ENCODE measurements around the gene PHGDH. TPM values are rescaled to one million over a fixed set of nuclear protein-coding genes. Genes with fewer than 3 reads are reported as not detected.

The PHGDH gene
- polyA plus RNA-seq, 1 donor (not counting 4 experiments of a cell fraction or from before 2014, with no cell fraction given), result 40.3 TPM

- DNase-seq (ENCODE audit: low read depth, low spot score), result no peak
- H4K20me1 ChIP-seq (ENCODE audit: control insufficient read depth, extremely low read depth, insufficient read depth, low read length), result no peaks in the 10 kb centered on the region
- H3K4me3 ChIP-seq (ENCODE audit: control insufficient read depth in 2 of 3, extremely low read depth in 1 of 3, insufficient read depth in 2 of 3, low read depth in 1 of 3, low read length in 3 of 3), result no peak overlapping the region
- H3K9me1 ChIP-seq (ENCODE audit: control insufficient read depth, extremely low read depth, insufficient read depth, low read length), result no peaks in the 10 kb centered on the region
- TF ChIP-seq EZH2 (IDR thresholded peaks at IDR 0.05; ENCODE audit: low read length) (no peak), CTCF (optimal IDR thresholded peaks at IDR 0.05 in 1 of 3, IDR thresholded peaks at IDR 0.05 in 1 of 3, conservative IDR thresholded peaks at IDR 0.05 in 1 of 3; ENCODE audit: extremely low read depth in 1 of 3, insufficient read depth in 2 of 3, low read length in 3 of 3) (no peak)
- H3K79me2 ChIP-seq (ENCODE audit: control insufficient read depth, insufficient read depth, low read length), result no peaks in the 10 kb centered on the region
- dilution Hi-C loops (cut with MboI; ENCODE audit: extremely low pct_ligation_motif_present, low sequenced_read_pairs), result no loop called here
- no peak overlapping the region for H3K4me2 ChIP-seq (ENCODE audit: control insufficient read depth, extremely low read depth, insufficient read depth, low read depth, low read length)
- no peak overlapping the region for H2AFZ ChIP-seq (ENCODE audit: control insufficient read depth, low read length)
- H3K9ac ChIP-seq (ENCODE audit: control insufficient read depth, extremely low read depth, insufficient read depth, low read length), result no peak overlapping the region
- H3K27ac ChIP-seq (ENCODE audit: control insufficient read depth, insufficient read depth, low read length), result no peak overlapping the region
- FAIRE-seq, result no peak
- H3K9me3 ChIP-seq (ENCODE audit: control insufficient read depth, low read depth, low read length), result no peaks in the 10 kb centered on the region
- peaks cover 7% of the 10 kb centered on the region for H3K4me1 ChIP-seq (ENCODE audit: control insufficient read depth, extremely low read depth, insufficient read depth, low read length)
- no peaks in the 10 kb centered on the region for H3K27me3 ChIP-seq (ENCODE audit: control insufficient read depth, extremely low read depth, insufficient read depth, low read length)
- H3K36me3 ChIP-seq (ENCODE audit: control insufficient read depth in 2 of 2, extremely low read depth in 1 of 2, insufficient read depth in 2 of 2, low read length in 2 of 2), result no peaks in the 10 kb centered on the region
Measured at GRCh38 chr1:119772298-119772697, 60.6 kb downstream of the PHGDH start.

DNA sequence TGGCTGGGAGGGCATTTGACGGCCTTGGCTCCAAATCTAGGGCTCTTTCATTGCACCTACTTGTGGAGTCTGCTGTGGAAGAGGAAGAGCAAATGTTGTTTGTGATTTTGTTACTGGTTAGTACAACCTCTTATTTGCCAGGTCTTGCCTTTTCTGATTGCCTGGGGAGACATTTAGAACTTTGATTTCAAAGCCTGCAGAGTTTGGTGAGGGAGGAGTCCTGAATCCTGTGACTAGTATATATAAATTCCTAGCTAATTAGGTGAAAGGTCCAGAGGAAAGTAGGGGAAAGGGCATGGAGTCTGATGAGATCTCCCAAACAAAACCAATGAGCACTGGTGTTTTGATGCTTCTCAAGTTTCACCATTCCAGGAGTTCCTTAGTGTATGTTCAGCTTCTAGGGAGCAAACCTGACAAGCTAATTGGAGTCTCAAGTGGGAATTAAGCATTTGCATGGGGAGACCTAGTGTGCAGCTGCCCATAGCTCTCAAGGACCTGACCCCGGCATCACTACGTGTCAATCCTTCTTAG lies 62.0 kb downstream of the PHGDH start:
- H3K9me1 ChIP-seq (ENCODE audit: control insufficient read depth, extremely low read depth, insufficient read depth, low read length), result no peaks in the 10 kb centered on the region
- dilution Hi-C loops (cut with MboI; ENCODE audit: extremely low pct_ligation_motif_present, low sequenced_read_pairs), result no loop called here
- H3K9me3 ChIP-seq (ENCODE audit: control insufficient read depth, low read depth, low read length), result no peaks in the 10 kb centered on the region
- H4K20me1 ChIP-seq (ENCODE audit: control insufficient read depth, extremely low read depth, insufficient read depth, low read length), result no peaks in the 10 kb centered on the region
- H3K36me3 ChIP-seq (ENCODE audit: control insufficient read depth in 2 of 2, extremely low read depth in 1 of 2, insufficient read depth in 2 of 2, low read length in 2 of 2), result no peaks in the 10 kb centered on the region
- no peak overlapping the region for H3K9ac ChIP-seq (ENCODE audit: control insufficient read depth, extremely low read depth, insufficient read depth, low read length)
- H3K4me1 ChIP-seq (ENCODE audit: control insufficient read depth, extremely low read depth, insufficient read depth, low read length), result peaks cover 7% of the 10 kb centered on the region
- no peak for TF ChIP-seq EZH2 (IDR thresholded peaks at IDR 0.05; ENCODE audit: low read length)
- TF ChIP-seq CTCF (optimal IDR thresholded peaks at IDR 0.05 in 1 of 3, IDR thresholded peaks at IDR 0.05 in 1 of 3, conservative IDR thresholded peaks at IDR 0.05 in 1 of 3; ENCODE audit: extremely low read depth in 1 of 3, insufficient read depth in 2 of 3, low read length in 3 of 3), result no peak
- H3K4me3 ChIP-seq (ENCODE audit: control insufficient read depth in 2 of 3, extremely low read depth in 1 of 3, insufficient read depth in 2 of 3, low read depth in 1 of 3, low read length in 3 of 3), result no peak overlapping the region
- no peaks in the 10 kb centered on the region for H3K79me2 ChIP-seq (ENCODE audit: control insufficient read depth, insufficient read depth, low read length)
- FAIRE-seq (peak; percentile 63), DNase-seq (ENCODE audit: low read depth, low spot score) (no peak)
- H3K27me3 ChIP-seq (ENCODE audit: control insufficient read depth, extremely low read depth, insufficient read depth, low read length), result no peaks in the 10 kb centered on the region
- H3K4me2 ChIP-seq (ENCODE audit: control insufficient read depth, extremely low read depth, insufficient read depth, low read depth, low read length), result no peak overlapping the region
- no peak overlapping the region for H2AFZ ChIP-seq (ENCODE audit: control insufficient read depth, low read length)
- no peak overlapping the region for H3K27ac ChIP-seq (ENCODE audit: control insufficient read depth, insufficient read depth, low read length)

All from keratinocyte (primary cell).